Measurements from ENCODE around the gene C15orf61. TPM values are rescaled to one million over a fixed set of nuclear protein-coding genes. Genes with fewer than 3 reads are reported as not detected.

C15orf61 gene
- 1 to 10 TPM; 2.4 to 2.5 TPM for total RNA-seq
- polyA plus RNA-seq, result 1 to 10 TPM; 1.4 to 5.6 TPM

DNA sequence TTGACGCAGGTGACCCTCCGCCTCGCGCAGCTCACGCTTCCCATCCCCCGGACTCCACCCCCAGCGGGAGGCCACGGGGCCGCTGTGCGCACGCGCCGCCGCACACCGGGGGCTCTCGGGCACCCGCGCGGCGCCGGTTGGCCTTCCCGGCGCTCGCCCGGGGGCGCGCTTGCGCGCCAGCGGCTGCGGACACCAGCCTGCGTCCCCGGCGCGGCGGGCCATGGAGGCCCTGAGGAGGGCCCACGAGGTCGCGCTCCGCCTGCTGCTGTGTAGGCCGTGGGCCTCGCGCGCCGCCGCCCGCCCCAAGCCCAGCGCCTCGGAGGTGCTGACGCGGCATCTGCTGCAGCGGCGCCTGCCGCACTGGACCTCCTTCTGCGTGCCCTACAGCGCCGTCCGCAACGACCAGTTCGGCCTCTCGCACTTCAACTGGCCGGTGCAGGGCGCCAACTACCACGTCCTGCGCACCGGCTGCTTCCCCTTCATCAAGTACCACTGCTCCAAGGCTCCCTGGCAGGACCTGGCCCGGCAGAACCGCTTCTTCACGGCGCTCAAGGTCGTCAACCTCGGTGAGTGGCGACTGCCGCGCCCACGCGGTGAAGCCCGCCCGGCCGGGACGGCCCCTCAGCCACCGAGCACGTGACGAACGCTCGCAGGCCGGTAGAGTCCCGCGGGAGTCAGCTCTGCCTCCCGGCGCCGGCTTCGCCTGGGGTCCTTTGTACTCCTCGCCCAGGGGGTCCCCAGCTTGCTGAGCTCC lies at the start of gene C15orf61:
Gene C15orf61 (plus strand): TSS at position 103 of the 754 bp plus-strand sequence. CDS start 118 bp downstream, at position 221.
- no peaks in the 10 kb centered on the region for H3K9me3 ChIP-seq (ENCODE audit: control insufficient read depth in 4 of 4, low read length in 3 of 4)
- peak; percentile 83 for DNase-seq (ENCODE audit: low spot score)
- H3K36me3 ChIP-seq (ENCODE audit: control insufficient read depth in 4 of 4, insufficient read depth in 3 of 4, low read depth in 1 of 4, low read length in 3 of 4), result peaks cover 0 to 5% (median 0%) of the 10 kb centered on the region in 4 donors
- under 1% methylated on average over 94 of the region's 94 CpGs for WGBS
- H3K4me1 ChIP-seq (ENCODE audit: control insufficient read depth in 4 of 4, insufficient read depth in 4 of 4, low read length in 3 of 4), result peaks cover 0 to 19% (median 7%) of the 10 kb centered on the region in 4 donors
- H3K9ac ChIP-seq (ENCODE audit: low read depth in 1 of 2, low read length in 2 of 2), result peak within 1 kb of the TSS; percentile 69 to 92
- peak within 1 kb of the TSS; percentile 59 to 94 (median 85) for H3K4me3 ChIP-seq (ENCODE audit: low read depth in 1 of 3, low read length in 3 of 3)
- TF ChIP-seq, protein P1, sequence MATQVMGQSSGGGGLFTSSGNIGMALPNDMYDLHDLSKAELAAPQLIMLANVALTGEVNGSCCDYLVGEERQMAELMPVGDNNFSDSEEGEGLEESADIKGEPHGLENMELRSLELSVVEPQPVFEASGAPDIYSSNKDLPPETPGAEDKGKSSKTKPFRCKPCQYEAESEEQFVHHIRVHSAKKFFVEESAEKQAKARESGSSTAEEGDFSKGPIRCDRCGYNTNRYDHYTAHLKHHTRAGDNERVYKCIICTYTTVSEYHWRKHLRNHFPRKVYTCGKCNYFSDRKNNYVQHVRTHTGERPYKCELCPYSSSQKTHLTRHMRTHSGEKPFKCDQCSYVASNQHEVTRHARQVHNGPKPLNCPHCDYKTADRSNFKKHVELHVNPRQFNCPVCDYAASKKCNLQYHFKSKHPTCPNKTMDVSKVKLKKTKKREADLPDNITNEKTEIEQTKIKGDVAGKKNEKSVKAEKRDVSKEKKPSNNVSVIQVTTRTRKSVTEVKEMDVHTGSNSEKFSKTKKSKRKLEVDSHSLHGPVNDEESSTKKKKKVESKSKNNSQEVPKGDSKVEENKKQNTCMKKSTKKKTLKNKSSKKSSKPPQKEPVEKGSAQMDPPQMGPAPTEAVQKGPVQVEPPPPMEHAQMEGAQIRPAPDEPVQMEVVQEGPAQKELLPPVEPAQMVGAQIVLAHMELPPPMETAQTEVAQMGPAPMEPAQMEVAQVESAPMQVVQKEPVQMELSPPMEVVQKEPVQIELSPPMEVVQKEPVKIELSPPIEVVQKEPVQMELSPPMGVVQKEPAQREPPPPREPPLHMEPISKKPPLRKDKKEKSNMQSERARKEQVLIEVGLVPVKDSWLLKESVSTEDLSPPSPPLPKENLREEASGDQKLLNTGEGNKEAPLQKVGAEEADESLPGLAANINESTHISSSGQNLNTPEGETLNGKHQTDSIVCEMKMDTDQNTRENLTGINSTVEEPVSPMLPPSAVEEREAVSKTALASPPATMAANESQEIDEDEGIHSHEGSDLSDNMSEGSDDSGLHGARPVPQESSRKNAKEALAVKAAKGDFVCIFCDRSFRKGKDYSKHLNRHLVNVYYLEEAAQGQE (IDR thresholded peaks at IDR 0.05), result no peak
- TF ChIP-seq RXRA (IDR thresholded peaks at IDR 0.05) (peak; percentile 1 to 6), RAD21 (IDR thresholded peaks at IDR 0.05) (peak; percentile 2 to 3), FOXA1 (IDR thresholded peaks at IDR 0.05) (no peak), SP1 (IDR thresholded peaks at IDR 0.05) (no peak), YY1 (IDR thresholded peaks at IDR 0.05) (peak; percentile 11), FOXA2 (IDR thresholded peaks at IDR 0.05) (no peak), NR2F2 (IDR thresholded peaks at IDR 0.05) (no peak)
- TF ChIP-seq, protein P2, sequence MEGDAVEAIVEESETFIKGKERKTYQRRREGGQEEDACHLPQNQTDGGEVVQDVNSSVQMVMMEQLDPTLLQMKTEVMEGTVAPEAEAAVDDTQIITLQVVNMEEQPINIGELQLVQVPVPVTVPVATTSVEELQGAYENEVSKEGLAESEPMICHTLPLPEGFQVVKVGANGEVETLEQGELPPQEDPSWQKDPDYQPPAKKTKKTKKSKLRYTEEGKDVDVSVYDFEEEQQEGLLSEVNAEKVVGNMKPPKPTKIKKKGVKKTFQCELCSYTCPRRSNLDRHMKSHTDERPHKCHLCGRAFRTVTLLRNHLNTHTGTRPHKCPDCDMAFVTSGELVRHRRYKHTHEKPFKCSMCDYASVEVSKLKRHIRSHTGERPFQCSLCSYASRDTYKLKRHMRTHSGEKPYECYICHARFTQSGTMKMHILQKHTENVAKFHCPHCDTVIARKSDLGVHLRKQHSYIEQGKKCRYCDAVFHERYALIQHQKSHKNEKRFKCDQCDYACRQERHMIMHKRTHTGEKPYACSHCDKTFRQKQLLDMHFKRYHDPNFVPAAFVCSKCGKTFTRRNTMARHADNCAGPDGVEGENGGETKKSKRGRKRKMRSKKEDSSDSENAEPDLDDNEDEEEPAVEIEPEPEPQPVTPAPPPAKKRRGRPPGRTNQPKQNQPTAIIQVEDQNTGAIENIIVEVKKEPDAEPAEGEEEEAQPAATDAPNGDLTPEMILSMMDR (IDR thresholded peaks at IDR 0.05; ENCODE audit: low read depth, low read length, missing input control), result no peak
- TF ChIP-seq, protein P3, sequence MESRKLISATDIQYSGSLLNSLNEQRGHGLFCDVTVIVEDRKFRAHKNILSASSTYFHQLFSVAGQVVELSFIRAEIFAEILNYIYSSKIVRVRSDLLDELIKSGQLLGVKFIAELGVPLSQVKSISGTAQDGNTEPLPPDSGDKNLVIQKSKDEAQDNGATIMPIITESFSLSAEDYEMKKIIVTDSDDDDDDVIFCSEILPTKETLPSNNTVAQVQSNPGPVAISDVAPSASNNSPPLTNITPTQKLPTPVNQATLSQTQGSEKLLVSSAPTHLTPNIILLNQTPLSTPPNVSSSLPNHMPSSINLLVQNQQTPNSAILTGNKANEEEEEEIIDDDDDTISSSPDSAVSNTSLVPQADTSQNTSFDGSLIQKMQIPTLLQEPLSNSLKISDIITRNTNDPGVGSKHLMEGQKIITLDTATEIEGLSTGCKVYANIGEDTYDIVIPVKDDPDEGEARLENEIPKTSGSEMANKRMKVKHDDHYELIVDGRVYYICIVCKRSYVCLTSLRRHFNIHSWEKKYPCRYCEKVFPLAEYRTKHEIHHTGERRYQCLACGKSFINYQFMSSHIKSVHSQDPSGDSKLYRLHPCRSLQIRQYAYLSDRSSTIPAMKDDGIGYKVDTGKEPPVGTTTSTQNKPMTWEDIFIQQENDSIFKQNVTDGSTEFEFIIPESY (IDR thresholded peaks at IDR 0.05), result no peak
- H3K27ac ChIP-seq (ENCODE audit: low read depth in 1 of 2, low read length in 2 of 2), result peak within 1 kb of the TSS; percentile 88 to 96
- no peaks in the 10 kb centered on the region for H3K27me3 ChIP-seq (ENCODE audit: control insufficient read depth in 4 of 4, insufficient read depth in 4 of 4, low read length in 3 of 4)

DNA sequence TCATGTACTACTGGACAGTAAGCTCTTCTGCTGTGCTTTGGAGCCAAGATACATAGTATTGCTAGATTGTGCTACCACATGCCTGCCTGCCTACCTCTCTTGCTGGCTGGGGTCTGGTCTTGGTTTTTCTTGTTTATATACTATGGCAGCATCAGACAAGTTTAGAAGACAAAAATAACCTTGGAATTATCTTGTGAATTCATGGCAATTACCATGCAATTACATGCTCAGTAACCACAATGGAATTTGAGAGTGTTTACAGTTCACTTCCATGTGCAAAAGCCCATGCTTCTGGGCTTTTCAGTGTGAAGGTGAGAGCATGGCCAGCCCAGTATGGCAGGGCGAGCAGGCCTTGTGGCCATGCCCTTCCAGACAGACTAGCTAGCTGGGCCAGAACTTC lies 48.0 kb upstream of the C15orf61 start:
- H3K36me3 ChIP-seq (ENCODE audit: control insufficient read depth in 4 of 4, insufficient read depth in 3 of 4, low read depth in 1 of 4, low read length in 3 of 4), result peaks cover 0 to 2% (median 0%) of the 10 kb centered on the region in 4 donors
- no peak overlapping the region for H3K9ac ChIP-seq (ENCODE audit: low read depth in 1 of 2, low read length in 2 of 2)
- H3K27ac ChIP-seq (ENCODE audit: low read depth in 1 of 2, low read length in 2 of 2), result no peak overlapping the region
- TF ChIP-seq HNF4G (IDR thresholded peaks at IDR 0.05) (no peak), GABPA (IDR thresholded peaks at IDR 0.05 in 1 of 2, conservative IDR thresholded peaks at IDR 0.05 in 1 of 2) (no peak), JUND (IDR thresholded peaks at IDR 0.05) (no peak), SP1 (IDR thresholded peaks at IDR 0.05) (no peak), TAF1 (conservative IDR thresholded peaks at IDR 0.05) (no peak), RXRA (IDR thresholded peaks at IDR 0.05) (no peak), YY1 (IDR thresholded peaks at IDR 0.05) (no peak), FOXA2 (IDR thresholded peaks at IDR 0.05) (no peak), HNF4A (conservative IDR thresholded peaks at IDR 0.05) (no peak), NR2F2 (IDR thresholded peaks at IDR 0.05) (no peak), EGR1 (IDR thresholded peaks at IDR 0.05; ENCODE audit: low read depth in 2 of 2) (no peak), FOXA1 (IDR thresholded peaks at IDR 0.05) (no peak)
- TF ChIP-seq, protein P3 (IDR thresholded peaks at IDR 0.05), result no peak
- TF ChIP-seq, protein P4, sequence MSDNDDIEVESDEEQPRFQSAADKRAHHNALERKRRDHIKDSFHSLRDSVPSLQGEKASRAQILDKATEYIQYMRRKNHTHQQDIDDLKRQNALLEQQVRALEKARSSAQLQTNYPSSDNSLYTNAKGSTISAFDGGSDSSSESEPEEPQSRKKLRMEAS (IDR thresholded peaks at IDR 0.05), result no peak
- TF ChIP-seq, protein P2 (IDR thresholded peaks at IDR 0.05; ENCODE audit: low read depth, low read length, missing input control), result no peak
- no peak overlapping the region for H3K4me3 ChIP-seq (ENCODE audit: low read depth in 1 of 3, low read length in 3 of 3)
- H3K4me1 ChIP-seq (ENCODE audit: control insufficient read depth in 4 of 4, insufficient read depth in 4 of 4, low read length in 3 of 4), result no peaks in the 10 kb centered on the region
- DNase-seq (ENCODE audit: low spot score), result no peak
- H3K27me3 ChIP-seq (ENCODE audit: control insufficient read depth in 4 of 4, insufficient read depth in 4 of 4, low read length in 3 of 4), result no peaks in the 10 kb centered on the region
- 96% methylated on average over 1 of the region's 1 CpG for WGBS
- no peaks in the 10 kb centered on the region for H3K9me3 ChIP-seq (ENCODE audit: control insufficient read depth in 4 of 4, low read length in 3 of 4)
